Mammary epithelial cell (primary cell): ENCODE measurements around the gene TWF2.

ENCODE experiments used
- EZH2 ChIP-seq: IDR thresholded peaks from 2 replicates; pipeline ENCODE4 v1.6.1; 2012; ENCODE audit warnings: low read length, inconsistent platforms, borderline replicate concordance
- TF ChIP-seq, protein P1 (sequence below), 2 donors: IDR thresholded peaks in 1 of 2; conservative IDR thresholded peaks in 1 of 2; 2 replicates each; pipeline ENCODE4 v1.5.1; 2011 to 2012; ENCODE audit warnings: inconsistent platforms in 2 of 2, low read length in 2 of 2, mild to moderate bottlenecking in 2 of 2, control low read depth in 1 of 2, low read depth in 1 of 2; ENCODE audit not compliant: insufficient read depth in 1 of 2; ENCODE audit errors: extremely low read depth in 1 of 2

DNA sequence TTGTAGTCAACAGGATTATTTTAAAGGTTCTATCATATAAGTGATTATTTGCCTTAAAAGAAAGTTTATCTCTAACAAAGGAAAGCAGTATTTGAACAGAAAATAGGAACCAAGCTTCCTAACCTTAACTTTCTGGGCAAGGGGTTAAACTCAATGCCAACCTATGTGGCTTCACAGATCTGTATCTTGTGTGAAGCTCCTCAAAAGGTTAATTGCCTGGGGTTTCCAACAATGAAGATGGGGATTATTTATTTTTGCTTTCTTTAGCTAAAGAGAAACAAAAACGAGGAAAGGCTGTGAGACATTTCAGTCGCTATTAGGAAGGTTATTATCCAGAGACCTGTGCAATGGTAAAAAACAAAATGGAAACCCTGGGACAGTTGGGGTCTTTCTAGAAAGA lies 40.6 kb upstream of the TWF2 start:
- TF ChIP-seq, protein P1, sequence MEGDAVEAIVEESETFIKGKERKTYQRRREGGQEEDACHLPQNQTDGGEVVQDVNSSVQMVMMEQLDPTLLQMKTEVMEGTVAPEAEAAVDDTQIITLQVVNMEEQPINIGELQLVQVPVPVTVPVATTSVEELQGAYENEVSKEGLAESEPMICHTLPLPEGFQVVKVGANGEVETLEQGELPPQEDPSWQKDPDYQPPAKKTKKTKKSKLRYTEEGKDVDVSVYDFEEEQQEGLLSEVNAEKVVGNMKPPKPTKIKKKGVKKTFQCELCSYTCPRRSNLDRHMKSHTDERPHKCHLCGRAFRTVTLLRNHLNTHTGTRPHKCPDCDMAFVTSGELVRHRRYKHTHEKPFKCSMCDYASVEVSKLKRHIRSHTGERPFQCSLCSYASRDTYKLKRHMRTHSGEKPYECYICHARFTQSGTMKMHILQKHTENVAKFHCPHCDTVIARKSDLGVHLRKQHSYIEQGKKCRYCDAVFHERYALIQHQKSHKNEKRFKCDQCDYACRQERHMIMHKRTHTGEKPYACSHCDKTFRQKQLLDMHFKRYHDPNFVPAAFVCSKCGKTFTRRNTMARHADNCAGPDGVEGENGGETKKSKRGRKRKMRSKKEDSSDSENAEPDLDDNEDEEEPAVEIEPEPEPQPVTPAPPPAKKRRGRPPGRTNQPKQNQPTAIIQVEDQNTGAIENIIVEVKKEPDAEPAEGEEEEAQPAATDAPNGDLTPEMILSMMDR (conservative IDR thresholded peaks at IDR 0.05 in 1 of 2, IDR thresholded peaks at IDR 0.05 in 1 of 2; ENCODE audit: extremely low read depth in 1 of 2, insufficient read depth in 1 of 2, low read depth in 1 of 2, low read length in 2 of 2), result no peak
- TF ChIP-seq EZH2, result no peak
